SK-N-SH (cell line): ENCODE data around the gene CDK5RAP2. TPM values are rescaled to one million over a fixed set of nuclear protein-coding genes. Genes with fewer than 3 reads are reported as not detected.
A peak's percentile ranks its signal among the peaks of the same experiment; 100 is the strongest.

Experiments
- CTCF ChIA-PET: fragments of 300-600, 350-600 bp; formaldehyde crosslinking; extraction: SDS; loops from one replicate; lab custom pipeline; 2021; lab: Yijun Ruan, JAX
- POLR2A ChIA-PET: fragments of 350-600 bp; sonication (Branson Sonifier 250); formaldehyde crosslinking; extraction: SDS; loops from one replicate; lab custom pipeline; 2020; ENCODE audit warnings: antibody characterized with exemption, inconsistent platforms; lab: Yijun Ruan, JAX
- DNase-seq: peaks from one replicate; pipeline ENCODE4 v3.0.0; 2012
- H2AFZ ChIP-seq: fragments of 200-600 bp; sonication (generic); 2 replicates; pipeline ENCODE4 v1.8.1; 2016; ENCODE audit warnings: antibody characterized with exemption, mild to moderate bottlenecking, low read depth
- H3F3A ChIP-seq: fragments of 200-600 bp; sonication (generic); replicated peaks from 2 replicates; pipeline ENCODE3; 2016; ENCODE audit warnings: antibody characterized with exemption, mild to moderate bottlenecking; ENCODE audit not compliant: insufficient read depth
- H3K27ac ChIP-seq, 2 experiments: fragments of 200-500 bp in 1 of 2; fragments of 200-600 bp in 1 of 2; sonication (Bioruptor generic) in 1 of 2; sonication (generic), shearing (Covaris generic) in 1 of 2; 2 replicates each; pipeline versions ENCODE4 v1.5.1 to v1.6.1; 2014 to 2016; ENCODE audit warnings: low read depth in 2 of 2, inconsistent platforms in 1 of 2, low read length in 1 of 2, mild to moderate bottlenecking in 1 of 2, mixed read lengths in 1 of 2
- H3K27me3 ChIP-seq: fragments of 200-600 bp; sonication (generic), shearing (Covaris generic); 2 replicates; pipeline ENCODE4 v1.6.1; 2016; ENCODE audit warnings: mixed run types; ENCODE audit not compliant: insufficient read depth
- H3K36me3 ChIP-seq, 2 experiments: fragments of 200-500 bp in 1 of 2; fragments of 200-600 bp in 1 of 2; sonication (Bioruptor generic) in 1 of 2; sonication (generic) in 1 of 2; replicated peaks in 1 of 2; 2 replicates each; pipeline versions ENCODE3 to v1.5.1; 2014 to 2016; ENCODE audit warnings: low read length in 1 of 2, mild to moderate bottlenecking in 1 of 2; ENCODE audit not compliant: insufficient read depth in 2 of 2, control insufficient read depth in 1 of 2
- H3K4me1 ChIP-seq, 2 experiments: fragments of 200-500 bp in 1 of 2; fragments of 200-600 bp in 1 of 2; sonication (Bioruptor generic) in 1 of 2; sonication (generic), shearing (Covaris generic) in 1 of 2; 2 replicates each; pipeline versions ENCODE4 v1.5.1 to v1.6.1; 2014 to 2016; ENCODE audit warnings: low read depth in 1 of 2, low read length in 1 of 2, mixed run types in 1 of 2; ENCODE audit not compliant: insufficient read depth in 2 of 2, control insufficient read depth in 1 of 2
- H3K4me2 ChIP-seq: fragments of 200-600 bp; sonication (generic), shearing (Covaris generic); 2 replicates; pipeline ENCODE4 v1.6.1; 2017; ENCODE audit warnings: mixed run types
- H3K4me3 ChIP-seq, 2 experiments: fragments of 200-500 bp in 1 of 2; fragments of 200-600 bp in 1 of 2; sonication (Bioruptor generic) in 1 of 2; sonication (generic), shearing (Covaris generic) in 1 of 2; 2 replicates each; pipeline versions ENCODE4 v1.5.1 to v1.8.1; 2014 to 2016; ENCODE audit warnings: low read depth in 2 of 2, inconsistent platforms in 1 of 2, low read length in 1 of 2, mild to moderate bottlenecking in 1 of 2, mixed read lengths in 1 of 2, moderate library complexity in 1 of 2
- H3K79me2 ChIP-seq: fragments of 200-600 bp; sonication (generic); 2 replicates; pipeline ENCODE4 v1.8.1; 2017; ENCODE audit warnings: mild to moderate bottlenecking; ENCODE audit not compliant: insufficient read depth
- H3K9ac ChIP-seq: fragments of 200-600 bp; sonication (generic); 2 replicates; pipeline ENCODE4 v1.6.1; 2017; ENCODE audit warnings: mixed run types
- H3K9me2 ChIP-seq: fragments of 200-600 bp; sonication (generic); 2 replicates; pipeline ENCODE4 v1.6.1; 2017; ENCODE audit warnings: mixed run types
- H3K9me3 ChIP-seq: fragments of 200-600 bp; sonication (generic); 2 replicates; pipeline ENCODE4 v1.6.1; 2017; ENCODE audit warnings: mixed run types, mild to moderate bottlenecking, moderate library complexity
- H4K20me1 ChIP-seq: fragments of 200-600 bp; sonication (generic); 2 replicates; pipeline ENCODE4 v1.6.1; 2017; ENCODE audit warnings: mild to moderate bottlenecking, mixed run types; ENCODE audit not compliant: insufficient read depth
- CHD2 ChIP-seq: fragments of 150-350 bp; IDR thresholded peaks from 2 replicates; pipeline ENCODE4 v1.6.1; 2018; ENCODE audit warnings: low read length; ENCODE audit not compliant: partially characterized antibody
- EZH2phosphoT487 ChIP-seq: fragments of 200-600 bp; sonication (generic); IDR thresholded peaks from 2 replicates; pipeline ENCODE4 v1.6.1; 2017; ENCODE audit warnings: low read depth, mixed run types, mild to moderate bottlenecking, antibody characterized with exemption, moderate library complexity, borderline replicate concordance
- PBX3 ChIP-seq: IDR thresholded peaks from 2 replicates; pipeline ENCODE4; 2012
- REST ChIP-seq: IDR thresholded peaks from 2 replicates; pipeline ENCODE4 v1.6.1; 2012; ENCODE audit warnings: mild to moderate bottlenecking, low read depth, low read length, moderate library complexity
- WGBS: methylation state at CpG from one replicate; pipeline ENCODE4 v1.1.6; 2017; ENCODE audit warnings: low lambda C conversion rate; 5-methylcytosine and 5-hydroxymethylcytosine counted together
- polyA plus RNA-seq, 3 experiments: library from polyadenylated mRNA; depleted of rRNA; stranded (reverse); fragments of >200 nt; gene quantifications; 2 replicates each; pipeline ENCODE4 v1.2.3, GENCODE V29; 2012
- TF ChIP-seq, protein P1 (sequence below): IDR thresholded peaks from 2 replicates; pipeline ENCODE4 v1.4.0; 2012; ENCODE audit warnings: low read depth, borderline replicate concordance
- TF ChIP-seq, protein P2 (sequence below): IDR thresholded peaks from 2 replicates; pipeline ENCODE4 v1.4.0; 2012; ENCODE audit warnings: low read depth, borderline replicate concordance

Gene CDK5RAP2
- polyA plus RNA-seq, 1 of the 3 experiments (the other 2 are of a cell fraction) = 20.7 TPM

DNA sequence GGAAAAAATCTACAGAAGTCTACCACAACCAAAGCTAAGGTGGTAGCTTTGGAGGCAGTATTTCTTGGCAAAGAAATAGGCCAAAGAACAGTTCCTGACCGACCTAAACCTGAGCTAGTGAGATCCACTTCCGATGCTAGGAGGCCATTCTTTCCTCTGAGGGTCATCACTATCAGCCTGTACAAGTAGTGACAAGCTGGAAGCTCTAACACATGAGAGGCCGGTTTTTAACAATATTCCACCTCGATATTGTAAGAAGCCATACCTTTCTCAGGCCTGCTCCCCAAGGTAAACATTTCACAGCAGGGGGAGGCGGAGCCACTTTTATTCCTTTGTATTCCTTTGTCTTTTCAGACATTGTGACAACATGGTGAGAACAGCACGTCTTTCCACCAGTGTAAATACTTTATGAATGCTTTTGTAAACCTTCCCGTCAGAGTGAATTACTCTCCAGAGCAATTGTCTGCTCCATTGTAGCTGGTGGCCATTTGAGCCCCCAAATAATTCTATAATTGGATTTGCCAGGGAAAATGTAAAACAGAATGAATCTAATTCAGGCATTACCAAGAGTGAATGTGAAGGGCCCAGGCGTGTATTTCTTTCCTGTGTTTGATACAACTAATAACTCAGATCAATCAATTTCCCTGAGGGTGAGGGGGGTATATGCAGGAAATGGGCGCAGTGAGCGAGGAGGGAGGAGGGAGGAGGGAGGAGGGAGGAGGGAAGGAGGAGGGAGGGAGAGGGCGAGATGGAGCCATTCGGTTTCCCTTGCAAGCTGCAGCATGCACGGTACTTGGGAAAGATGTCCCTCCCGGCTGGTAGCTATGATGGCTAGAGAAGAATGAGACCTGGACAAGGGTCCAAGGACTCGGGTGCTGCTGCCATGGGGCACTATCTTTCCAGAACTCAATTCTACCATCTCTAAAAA lies 166.6 kb downstream of the CDK5RAP2 start:
- Histone ChIP-seq H3K79me2 (no peaks in the 10 kb centered on the region), H3K36me3 (peaks cover 18 to 41% of the 10 kb centered on the region in 2 experiments), H3K27me3 (no peaks in the 10 kb centered on the region), H3K4me2 (no peak overlapping the region), H4K20me1 (no peaks in the 10 kb centered on the region), H3K27ac (peak overlapping the region in 1 of 2 experiments; percentile 60; a peak in 2 of 4 replicates), H3K4me3 (no peak overlapping the region), H3F3A (no peaks in the 10 kb centered on the region), H3K9me3 (no peaks in the 10 kb centered on the region), H3K9ac (no peak overlapping the region), H3K4me1 (peaks cover 0 to 45% of the 10 kb centered on the region in 2 experiments; a peak in 2 of 4 replicates), H3K9me2 (no peaks in the 10 kb centered on the region), H2AFZ (no peak overlapping the region)
- 86% methylated on average over 15 of the region's 15 CpGs for WGBS
- ChIA-PET CTCF (interaction anchor here (0.9 to 2.9 kb wide), 4 partner anchors 9 to 87 kb away, joined by 3 to 9 read pairs (median 4); no protein-coding TSS in a partner anchor), POLR2A (no interaction called here)
- TF ChIP-seq, protein P1, sequence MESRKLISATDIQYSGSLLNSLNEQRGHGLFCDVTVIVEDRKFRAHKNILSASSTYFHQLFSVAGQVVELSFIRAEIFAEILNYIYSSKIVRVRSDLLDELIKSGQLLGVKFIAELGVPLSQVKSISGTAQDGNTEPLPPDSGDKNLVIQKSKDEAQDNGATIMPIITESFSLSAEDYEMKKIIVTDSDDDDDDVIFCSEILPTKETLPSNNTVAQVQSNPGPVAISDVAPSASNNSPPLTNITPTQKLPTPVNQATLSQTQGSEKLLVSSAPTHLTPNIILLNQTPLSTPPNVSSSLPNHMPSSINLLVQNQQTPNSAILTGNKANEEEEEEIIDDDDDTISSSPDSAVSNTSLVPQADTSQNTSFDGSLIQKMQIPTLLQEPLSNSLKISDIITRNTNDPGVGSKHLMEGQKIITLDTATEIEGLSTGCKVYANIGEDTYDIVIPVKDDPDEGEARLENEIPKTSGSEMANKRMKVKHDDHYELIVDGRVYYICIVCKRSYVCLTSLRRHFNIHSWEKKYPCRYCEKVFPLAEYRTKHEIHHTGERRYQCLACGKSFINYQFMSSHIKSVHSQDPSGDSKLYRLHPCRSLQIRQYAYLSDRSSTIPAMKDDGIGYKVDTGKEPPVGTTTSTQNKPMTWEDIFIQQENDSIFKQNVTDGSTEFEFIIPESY = no peak
- TF ChIP-seq CHD2 = no peak
- TF ChIP-seq, protein P2, sequence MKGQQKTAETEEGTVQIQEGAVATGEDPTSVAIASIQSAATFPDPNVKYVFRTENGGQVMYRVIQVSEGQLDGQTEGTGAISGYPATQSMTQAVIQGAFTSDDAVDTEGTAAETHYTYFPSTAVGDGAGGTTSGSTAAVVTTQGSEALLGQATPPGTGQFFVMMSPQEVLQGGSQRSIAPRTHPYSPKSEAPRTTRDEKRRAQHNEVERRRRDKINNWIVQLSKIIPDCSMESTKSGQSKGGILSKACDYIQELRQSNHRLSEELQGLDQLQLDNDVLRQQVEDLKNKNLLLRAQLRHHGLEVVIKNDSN = no peak
- no peak for TF ChIP-seq REST
- TF ChIP-seq EZH2phosphoT487 = no peak
- no peak for TF ChIP-seq PBX3
- peak; percentile 46 for DNase-seq
